SJSA1 (cell line): ENCODE measurements around the gene ZNF385B. TPM values are rescaled to one million over a fixed set of nuclear protein-coding genes. Genes with fewer than 3 reads are reported as not detected.
"Not testable (repeated sequence)": the region's sequence is repeated elsewhere in the genome, so short reads cannot be mapped to it uniquely, and the experiment has no call there.

Experiments used
- DNase-seq, 2 experiments: peaks; one replicate each; pipeline ENCODE4 v3.0.0-alpha.2; 2015 to 2020; ENCODE audit warnings: low spot score in 2 of 2, low read depth in 1 of 2
- H3K27ac ChIP-seq: fragments of 250-450 bp; sonication (Bioruptor Pico); 2 replicates; pipeline ENCODE4 v1.5.1; 2020; ENCODE audit warnings: mild to moderate bottlenecking, moderate library complexity
- H3K27me3 ChIP-seq: fragments of 250-450 bp; sonication (Bioruptor Pico); replicated peaks from 2 replicates; pipeline ENCODE4 v1.5.1; 2020; ENCODE audit warnings: mild to moderate bottlenecking, moderate library complexity
- H3K36me3 ChIP-seq: fragments of 250-450 bp; sonication (Bioruptor Pico); 2 replicates; pipeline ENCODE4 v1.5.1; 2020; ENCODE audit warnings: mild to moderate bottlenecking
- H3K4me1 ChIP-seq: fragments of 250-450 bp; sonication (Bioruptor Pico); replicated peaks from 2 replicates; pipeline ENCODE4 v1.6.1; 2021; ENCODE audit warnings: mild to moderate bottlenecking
- H3K4me3 ChIP-seq: fragments of 250-450 bp; sonication (Bioruptor Pico); 2 replicates; pipeline ENCODE4 v1.5.1; 2020; ENCODE audit warnings: mild to moderate bottlenecking
- H3K9me3 ChIP-seq: fragments of 250-450 bp; sonication (Bioruptor Pico); replicated peaks from 2 replicates; pipeline ENCODE4 v1.5.1; 2020; ENCODE audit warnings: mild to moderate bottlenecking
- total RNA-seq: library from RNA; depleted of rRNA; stranded (reverse); fragments of >200 nt; shearing (Covaris generic); gene quantifications from 2 replicates; pipeline ENCODE4 v1.2.3, GENCODE V29; 2014

The ZNF385B gene
- total RNA-seq, 1 experiment from 2014 or later = not detected

GRCh38 chr2:179467111-179467510, 394.3 kb downstream of the ZNF385B start:
- Histone ChIP-seq H3K36me3 (no peaks in the 10 kb centered on the region), H3K4me1 (0 out of 2 replicates have a peak, but pooled peaks cover 3% of the 10 kb centered on the region), H3K27ac (no peak overlapping the region), H3K9me3 (0 out of 2 replicates have a peak, but pooled peaks cover under 1% of the 10 kb centered on the region), H3K27me3 (no peaks in the 10 kb centered on the region), H3K4me3 (no peak overlapping the region)
- DNase-seq = no peak

GRCh38 chr2:179461420-179461819, 400.0 kb downstream of the ZNF385B start:
- Histone ChIP-seq H3K27me3 (no peaks in the 10 kb centered on the region), H3K4me3 (no peak overlapping the region), H3K9me3 (peaks cover 26% of the 10 kb centered on the region), H3K4me1 (peaks cover 7% of the 10 kb centered on the region), H3K36me3 (no peaks in the 10 kb centered on the region), H3K27ac (no peak overlapping the region)
- DNase-seq = no peak

DNA sequence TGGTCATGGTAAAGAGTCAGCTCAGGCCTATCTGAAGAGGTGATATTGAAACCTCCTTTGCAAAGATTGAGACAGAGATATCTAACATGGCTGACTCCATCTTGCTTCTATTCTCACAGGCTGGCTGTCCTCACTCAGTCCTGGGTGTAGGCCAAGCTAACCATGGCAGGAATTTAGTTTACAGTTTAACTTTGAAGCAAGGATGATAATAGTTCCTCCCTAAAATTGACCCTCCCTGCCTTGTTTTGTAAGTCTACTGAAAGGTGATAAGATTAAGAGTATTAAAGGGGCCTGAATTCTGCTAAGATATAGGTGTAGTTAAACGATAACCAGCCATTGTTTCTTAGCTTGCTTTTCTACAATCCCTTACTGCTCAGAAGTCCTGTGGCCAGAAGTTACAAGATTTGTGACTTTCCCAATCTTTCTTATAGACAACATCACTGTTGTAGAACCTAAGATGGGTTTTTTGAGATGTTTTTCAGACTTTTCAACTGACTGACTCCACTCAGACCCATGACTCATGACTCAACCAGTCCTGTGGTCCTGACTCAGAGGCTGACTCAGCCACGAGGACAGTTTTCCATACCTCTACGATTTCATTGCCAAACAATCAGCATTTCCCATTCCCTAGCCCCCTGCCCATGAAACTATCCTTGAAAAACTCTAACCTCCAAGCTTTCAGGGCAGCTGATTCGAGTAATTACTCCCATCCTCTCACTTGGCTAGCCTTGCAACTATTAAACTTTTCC, 401.1 kb downstream of the ZNF385B start:
- peak; percentile 34 to 64 for DNase-seq
- Histone ChIP-seq H3K9me3 (peaks cover 28% of the 10 kb centered on the region), H3K27ac (peak overlapping the region; percentile 69), H3K27me3 (no peaks in the 10 kb centered on the region), H3K36me3 (no peaks in the 10 kb centered on the region), H3K4me3 (no peak overlapping the region), H3K4me1 (peaks cover 9% of the 10 kb centered on the region)

DNA sequence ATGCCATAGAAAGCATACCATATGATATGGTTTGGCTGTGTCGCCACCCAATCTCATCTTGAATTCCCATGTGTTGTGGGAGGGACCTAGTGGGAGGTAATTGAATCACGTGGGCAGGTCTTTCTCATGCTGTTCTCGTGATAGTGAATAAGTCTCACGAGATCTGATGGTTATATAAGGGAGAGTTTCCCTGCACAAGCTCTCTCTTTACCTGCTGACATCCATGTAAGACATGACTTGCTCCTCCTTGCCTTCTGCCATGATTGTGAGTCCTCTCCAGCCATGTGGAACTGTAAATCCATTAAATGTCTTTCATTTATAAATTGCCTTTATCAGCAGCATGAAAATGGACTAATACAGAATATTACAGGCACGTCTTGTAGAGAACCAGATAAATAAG, 403.3 kb downstream of the ZNF385B start:
- H3K4me1 ChIP-seq = peaks cover 25% of the 10 kb centered on the region
- not testable (repeated sequence) for DNase-seq, H3K36me3 ChIP-seq, H3K27me3 ChIP-seq, H3K4me3 ChIP-seq, H3K27ac ChIP-seq
- peaks cover 31% of the 10 kb centered on the region for H3K9me3 ChIP-seq

DNA sequence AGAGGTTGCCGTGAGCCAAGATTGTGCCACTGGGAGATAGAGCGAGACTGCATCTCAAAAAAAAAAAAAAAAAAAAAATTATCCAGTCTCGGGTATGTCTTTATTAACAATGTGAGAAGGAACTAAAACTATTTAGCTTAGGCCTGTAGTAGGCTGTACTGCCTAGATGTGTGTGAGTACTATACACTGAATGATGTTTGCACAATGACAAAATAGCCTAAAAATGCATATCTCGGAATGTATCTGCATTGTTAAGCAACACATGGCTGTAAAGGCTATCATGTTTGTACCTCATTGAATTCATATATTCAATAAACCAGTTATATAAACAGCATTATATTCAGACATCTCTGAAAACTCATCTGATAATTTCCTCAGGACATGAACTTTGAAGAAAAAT, 405.6 kb downstream of the ZNF385B start:
- Histone ChIP-seq H3K4me1 (peaks cover 25% of the 10 kb centered on the region), H3K9me3 (peaks cover 17% of the 10 kb centered on the region), H3K27me3 (no peaks in the 10 kb centered on the region), H3K4me3 (no peak overlapping the region), H3K27ac (no peak overlapping the region), H3K36me3 (no peaks in the 10 kb centered on the region)
- DNase-seq = no peak

DNA sequence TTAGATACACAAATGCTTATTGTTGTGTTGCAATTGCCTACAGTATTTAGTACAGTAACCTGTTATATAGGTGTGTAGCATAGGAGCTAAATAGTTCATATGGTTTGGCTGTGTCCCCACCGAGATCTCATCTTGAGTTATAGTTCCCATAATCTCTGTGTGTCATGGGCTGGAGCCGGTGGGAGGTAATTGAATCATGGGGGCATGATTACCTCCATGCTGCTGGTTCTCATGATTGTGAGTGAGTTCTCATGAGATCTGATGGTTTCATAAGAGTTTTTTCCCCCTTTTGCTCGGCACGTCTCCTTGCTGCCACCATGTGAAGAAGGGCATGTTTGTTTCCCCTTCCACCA, 406.3 kb downstream of the ZNF385B start:
- peaks cover 13% of the 10 kb centered on the region for H3K9me3 ChIP-seq
- no peaks in the 10 kb centered on the region for H3K27me3 ChIP-seq
- H3K4me3 ChIP-seq = no peak overlapping the region
- H3K4me1 ChIP-seq = peaks cover 21% of the 10 kb centered on the region
- DNase-seq = no peak
- H3K36me3 ChIP-seq = no peaks in the 10 kb centered on the region
- peak overlapping the region; percentile 52 for H3K27ac ChIP-seq

GRCh38 chr2:179454443-179455171, 406.8 kb downstream of the ZNF385B start:
- Histone ChIP-seq H3K27me3 (no peaks in the 10 kb centered on the region), H3K4me3 (no peak overlapping the region), H3K9me3 (peaks cover 11% of the 10 kb centered on the region), H3K36me3 (no peaks in the 10 kb centered on the region), H3K27ac (peak overlapping the region; percentile 52), H3K4me1 (peaks cover 17% of the 10 kb centered on the region)
- DNase-seq = peak; percentile 52 to 61

DNA sequence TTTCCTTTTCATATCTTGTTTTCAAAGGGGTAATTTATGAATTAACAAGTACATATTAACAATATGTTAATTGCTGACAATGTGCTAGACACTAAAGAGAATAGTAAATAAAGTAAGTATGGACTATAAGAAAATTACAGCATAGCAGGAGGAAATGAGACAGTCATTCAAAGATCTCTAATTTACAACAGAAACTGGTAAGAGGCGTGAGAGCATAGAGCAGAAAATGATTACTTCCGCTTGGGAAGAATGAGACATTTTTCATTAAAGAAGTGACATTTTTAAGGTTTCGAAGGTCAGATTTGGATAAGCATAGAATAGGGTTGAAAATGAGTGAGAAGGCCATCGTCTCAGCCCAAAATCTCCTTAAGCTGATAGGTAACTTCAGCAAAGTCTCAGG, 412.4 kb downstream of the ZNF385B start:
- no peak for DNase-seq

GRCh38 chr2:179447839-179448447, 413.5 kb downstream of the ZNF385B start:
- Histone ChIP-seq H3K9me3 (no peaks in the 10 kb centered on the region), H3K4me3 (no peak overlapping the region), H3K4me1 (no peaks in the 10 kb centered on the region), H3K27ac (no peak overlapping the region), H3K36me3 (no peaks in the 10 kb centered on the region), H3K27me3 (no peaks in the 10 kb centered on the region)
- DNase-seq = no peak

More for the DNA sequence above, 412.4 kb downstream of the ZNF385B start:
- Histone ChIP-seq H3K9me3 (no peaks in the 10 kb centered on the region), H3K27me3 (no peaks in the 10 kb centered on the region), H3K4me1 (peaks cover 4% of the 10 kb centered on the region; the same call in 1 of the 2 replicates), H3K27ac (no peak overlapping the region), H3K36me3 (no peaks in the 10 kb centered on the region), H3K4me3 (no peak overlapping the region)

- Histone ChIP-seq H3K36me3 (no peaks in the 10 kb centered on the region), H3K27me3 (no peaks in the 10 kb centered on the region), H3K9me3 (no peaks in the 10 kb centered on the region), H3K27ac (no peak overlapping the region), H3K4me1 (no peaks in the 10 kb centered on the region), H3K4me3 (no peak overlapping the region)
- DNase-seq = no peak
Measured at GRCh38 chr2:179447421-179447820, 414.0 kb downstream of the ZNF385B start.

GRCh38 chr2:179446476-179447141, 414.8 kb downstream of the ZNF385B start:
- Histone ChIP-seq H3K4me1 (no peaks in the 10 kb centered on the region), H3K9me3 (no peaks in the 10 kb centered on the region), H3K27me3 (no peaks in the 10 kb centered on the region), H3K4me3 (no peak overlapping the region), H3K36me3 (no peaks in the 10 kb centered on the region), H3K27ac (no peak overlapping the region)
- no peak for DNase-seq

- H3K27ac ChIP-seq = no peak overlapping the region
- H3K27me3 ChIP-seq = no peaks in the 10 kb centered on the region; the same call in 1 of the 2 replicates
- H3K9me3 ChIP-seq = no peaks in the 10 kb centered on the region
- DNase-seq = no peak
- H3K4me3 ChIP-seq = no peak overlapping the region
- no peaks in the 10 kb centered on the region for H3K36me3 ChIP-seq
- no peaks in the 10 kb centered on the region for H3K4me1 ChIP-seq
Measured at GRCh38 chr2:179444056-179444455, 417.4 kb downstream of the ZNF385B start.

DNA sequence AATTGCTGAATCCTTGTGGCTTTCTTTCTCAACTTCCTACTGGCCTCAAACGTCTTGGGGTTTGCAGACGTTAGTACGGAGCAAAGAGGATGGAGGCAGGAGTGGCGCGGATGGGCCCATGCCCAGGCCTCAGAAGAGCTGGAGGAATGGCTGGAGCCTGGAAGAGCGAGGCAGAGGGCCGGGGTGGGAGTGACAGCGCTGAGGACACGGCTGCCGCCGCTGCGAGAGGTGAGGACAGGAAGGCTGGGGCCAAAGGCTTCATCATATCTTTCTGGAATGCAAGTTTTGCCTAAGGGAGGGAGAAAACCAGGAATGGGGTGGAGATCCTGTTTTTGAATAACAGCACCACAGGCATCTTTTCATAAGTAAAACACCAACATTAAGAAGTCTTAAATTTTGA, 418.2 kb downstream of the ZNF385B start:
- Histone ChIP-seq H3K36me3 (no peaks in the 10 kb centered on the region), H3K4me1 (no peaks in the 10 kb centered on the region)

More for the DNA sequence above, 418.2 kb downstream of the ZNF385B start:
- Histone ChIP-seq H3K4me3 (no peak overlapping the region), H3K9me3 (no peaks in the 10 kb centered on the region), H3K27me3 (no peaks in the 10 kb centered on the region; the same call in 1 of the 2 replicates), H3K27ac (no peak overlapping the region)
- no peak for DNase-seq
